Calu3 (cell line): ENCODE measurements around the gene CCBE1. TPM values are rescaled to one million over a fixed set of nuclear protein-coding genes. Genes with fewer than 3 reads are reported as not detected.

ENCODE experiments used
- BruUV-seq: library from RNA; stranded (reverse); fragments of 400-500 nt; replicated peaks from 2 replicates; lab custom pipeline; 2021; lab: Mats Ljungman, UMichigan
- CTCF ChIA-PET: fragments of 300-600 bp; sonication (Branson Sonifier 250); formaldehyde crosslinking; loops from one replicate; lab custom pipeline; 2022; ENCODE audit warnings: antibody characterized with exemption; lab: Charles Lee
- DNase-seq: peaks from one replicate; pipeline ENCODE4 v3.0.0; 2022
- H3K27ac Mint-ChIP-seq: one replicate; pipeline ENCODE4 v1.8.0; 2022; ENCODE audit warnings: mixed read lengths; ENCODE audit not compliant: unreplicated experiment
- H3K27me3 Mint-ChIP-seq: one replicate; pipeline ENCODE4 v1.8.0; 2022; ENCODE audit warnings: mixed read lengths; ENCODE audit not compliant: unreplicated experiment
- H3K36me3 Mint-ChIP-seq: one replicate; pipeline ENCODE4 v1.8.0; 2022; ENCODE audit warnings: mild to moderate bottlenecking, moderate library complexity, mixed read lengths; ENCODE audit not compliant: insufficient read depth, unreplicated experiment
- H3K4me1 Mint-ChIP-seq: one replicate; pipeline ENCODE4 v1.8.0; 2022; ENCODE audit warnings: mild to moderate bottlenecking, low read depth, mixed read lengths; ENCODE audit not compliant: unreplicated experiment
- H3K4me3 Mint-ChIP-seq: one replicate; pipeline ENCODE4 v1.8.0; 2022; ENCODE audit warnings: mild to moderate bottlenecking, low read depth, moderate library complexity, mixed read lengths; ENCODE audit not compliant: unreplicated experiment
- H3K9me3 Mint-ChIP-seq: one replicate; pipeline ENCODE4 v1.8.0; 2022; ENCODE audit warnings: low read depth, mixed read lengths; ENCODE audit not compliant: unreplicated experiment
- CTCF ChIP-seq: fragments of 200-600 bp; IDR thresholded peaks from one replicate; pipeline ENCODE4 v1.8.0; 2022; ENCODE audit warnings: antibody characterized with exemption; ENCODE audit not compliant: unreplicated experiment
- intact Hi-C: fragments of 100-400 bp; cut with micrococcal nuclease; formaldehyde crosslinking; loops from one replicate; pipeline ENCODE4 v1.10.0; 2022; ENCODE audit not compliant: unreplicated experiment
- total RNA-seq: library from RNA; stranded (reverse); gene quantifications from 2 replicates; pipeline ENCODE4 v1.2.3, GENCODE V29; 2022

CCBE1 gene
- total RNA-seq, 1 experiment from 2014 or later, result 0.12 TPM

- CTCF ChIA-PET, result no interaction called here
- no peaks in the 10 kb centered on the region for H3K36me3 Mint-ChIP-seq
- no TSS peak for BruUV-seq
- H3K27me3 Mint-ChIP-seq, result peaks cover 70% of the 10 kb centered on the region
- no peaks in the 10 kb centered on the region for H3K4me1 Mint-ChIP-seq
- intact Hi-C loops, result no loop called here
- H3K27ac Mint-ChIP-seq, result no peak overlapping the region
- no peak for DNase-seq
- no peak for TF ChIP-seq CTCF
- no peak overlapping the region for H3K4me3 Mint-ChIP-seq
- no peaks in the 10 kb centered on the region for H3K9me3 Mint-ChIP-seq
Observed at GRCh38 chr18:59428018-59428417, 269.2 kb downstream of the CCBE1 start.

DNA sequence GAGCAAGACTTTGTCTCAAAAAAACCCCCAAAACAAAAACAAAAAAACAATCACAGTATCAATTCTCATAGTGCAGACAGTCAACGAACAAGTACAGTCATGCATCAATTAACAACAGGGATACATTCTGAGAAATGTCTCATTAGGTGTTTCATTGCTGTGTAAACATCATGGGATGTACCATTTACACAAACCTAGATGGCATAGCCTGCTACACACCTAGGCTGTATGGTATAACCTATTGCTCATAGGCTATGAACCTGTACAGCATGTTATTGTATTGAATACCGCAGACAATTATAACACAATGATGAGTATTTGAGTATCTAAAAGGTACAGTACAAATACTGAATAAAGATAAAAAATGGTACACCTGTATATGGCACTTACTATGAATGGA lies 270.4 kb downstream of the CCBE1 start:
- no peak for TF ChIP-seq CTCF
- Mint-ChIP-seq H3K4me1 (no peaks in the 10 kb centered on the region), H3K4me3 (no peak overlapping the region), H3K9me3 (no peaks in the 10 kb centered on the region), H3K36me3 (no peaks in the 10 kb centered on the region), H3K27ac (no peak overlapping the region), H3K27me3 (peaks cover 73% of the 10 kb centered on the region)
- CTCF ChIA-PET, result no interaction called here
- BruUV-seq, result no TSS peak
- no peak for DNase-seq
- intact Hi-C loops, result no loop called here

- no peak for DNase-seq
- peaks cover 73% of the 10 kb centered on the region for H3K27me3 Mint-ChIP-seq
- H3K9me3 Mint-ChIP-seq, result no peaks in the 10 kb centered on the region
- CTCF ChIA-PET, result no interaction called here
- BruUV-seq, result no TSS peak
- H3K27ac Mint-ChIP-seq, result no peak overlapping the region
- intact Hi-C loops, result no loop called here
- TF ChIP-seq CTCF, result no peak
- H3K4me1 Mint-ChIP-seq, result no peaks in the 10 kb centered on the region
- no peak overlapping the region for H3K4me3 Mint-ChIP-seq
- no peaks in the 10 kb centered on the region for H3K36me3 Mint-ChIP-seq
Observed at GRCh38 chr18:59423259-59423658, 274.0 kb downstream of the CCBE1 start.

GRCh38 chr18:59420244-59420643 lies 277.0 kb downstream of the CCBE1 start:
- no peak overlapping the region for H3K4me3 Mint-ChIP-seq
- H3K9me3 Mint-ChIP-seq, result no peaks in the 10 kb centered on the region
- H3K27me3 Mint-ChIP-seq, result peaks cover 84% of the 10 kb centered on the region
- H3K4me1 Mint-ChIP-seq, result no peaks in the 10 kb centered on the region
- no peak for TF ChIP-seq CTCF
- DNase-seq, result no peak
- H3K36me3 Mint-ChIP-seq, result no peaks in the 10 kb centered on the region
- H3K27ac Mint-ChIP-seq, result no peak overlapping the region
- no TSS peak for BruUV-seq
- CTCF ChIA-PET, result no interaction called here
- intact Hi-C loops, result no loop called here
